ENCODE measurements around the gene ITPKA. TPM values are rescaled to one million over a fixed set of nuclear protein-coding genes. Genes with fewer than 3 reads are reported as not detected.

Gene ITPKA
- total RNA-seq, 1 donor from 2014 or later, result 0.16 TPM

Other genes with a start within 250 kb of the ITPKA start
- gene OIP5, start 161.3 kb upstream of the ITPKA start, total RNA-seq, result not detected
- 1.6 TPM for gene NUSAP1, start 161.0 kb upstream of the ITPKA start, total RNA-seq
- gene NDUFAF1, start 91.4 kb upstream of the ITPKA start, total RNA-seq, result 13.8 TPM
- gene RTF1, start 76.8 kb upstream of the ITPKA start, total RNA-seq, result 26.8 TPM
- gene LTK, start 20.0 kb downstream of the ITPKA start, total RNA-seq, result 0.77 TPM
- 26.7 TPM for gene RPAP1, start 50.4 kb downstream of the ITPKA start, total RNA-seq
- gene TYRO3, start 65.3 kb downstream of the ITPKA start, total RNA-seq, result 63.4 TPM
- 32.9 TPM for gene MGA, start 166.5 kb downstream of the ITPKA start, total RNA-seq

Data from mesenteric fat pad (tissue), 1 donor.